Anterior cingulate cortex (tissue), 58 donors: ENCODE measurements around the gene MYL10.
"Not testable (repeated sequence)": the region's sequence is repeated elsewhere in the genome, so short reads cannot be mapped to it uniquely, and the experiment has no call there.

Source experiments
- DNase-seq, 58 donors: peaks; one replicate each; lab custom pipeline; 2025; lab: John Stamatoyannopoulos, UW

MYL10 gene

DNA sequence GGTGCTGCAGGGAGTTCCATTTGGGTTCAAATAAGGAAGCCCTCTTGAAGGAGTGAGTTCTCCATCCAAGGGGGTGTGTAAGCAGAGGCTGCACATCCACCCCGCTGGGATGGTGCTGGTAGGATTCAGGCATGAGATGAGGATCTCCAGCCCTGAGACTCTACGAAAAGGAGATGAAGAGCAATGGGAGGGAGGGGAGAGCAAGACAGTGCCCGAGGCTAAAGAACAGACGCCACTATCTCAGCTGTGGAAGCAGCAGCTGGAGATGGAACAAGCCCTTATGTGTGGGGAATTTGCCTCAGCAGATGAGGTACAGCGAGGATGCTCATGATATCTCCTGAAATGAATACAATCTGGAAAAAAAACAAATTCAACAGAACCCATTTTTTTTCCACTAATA is 28.1 kb upstream of the MYL10 start:
- DNase-seq: no peak

DNA sequence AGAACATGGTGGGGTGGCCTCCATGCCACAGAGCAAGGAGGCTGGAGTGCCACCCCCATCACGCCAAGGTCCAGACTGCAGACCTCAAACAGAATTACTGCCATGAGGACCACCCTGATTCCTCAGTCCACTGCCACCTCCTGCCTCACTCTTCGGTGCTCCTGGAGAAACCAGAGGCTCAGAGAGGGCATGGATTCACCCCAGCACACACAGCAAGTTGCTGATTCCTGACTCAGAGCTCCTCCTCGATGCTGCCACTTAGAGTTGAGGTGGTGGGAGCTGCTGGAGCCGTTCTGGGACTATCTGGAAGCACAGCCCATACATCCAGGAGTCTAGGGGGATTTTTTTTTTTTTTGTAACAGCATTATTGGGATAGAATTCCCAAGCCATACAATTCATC is 22.0 kb upstream of the MYL10 start:
- no peak for DNase-seq

DNA sequence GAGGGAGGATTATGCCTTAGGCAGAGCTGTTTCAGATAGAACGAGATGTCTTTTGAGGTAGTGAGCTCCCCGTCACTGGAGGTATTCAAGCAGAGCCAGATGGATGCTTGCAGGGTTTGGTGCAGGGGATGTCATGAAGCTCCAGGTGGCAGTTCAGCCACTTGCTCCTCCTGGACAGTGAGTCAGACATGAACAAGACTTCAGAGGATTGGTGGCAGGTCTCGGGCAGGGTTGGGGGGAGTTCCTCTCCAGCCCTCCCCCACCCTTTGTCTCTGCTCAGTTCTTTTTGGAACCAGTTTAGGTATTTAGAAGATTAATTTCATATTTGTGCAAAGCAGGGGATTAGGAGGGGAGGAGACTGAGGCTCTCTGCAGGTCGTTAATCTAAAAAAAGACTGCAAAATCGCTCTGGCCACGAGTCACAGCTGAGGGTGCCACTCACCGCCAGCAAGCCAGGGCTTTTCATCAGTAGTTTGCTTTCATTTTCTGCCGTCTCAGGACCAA is 21.5 kb upstream of the MYL10 start:
- DNase-seq: no peak

DNA sequence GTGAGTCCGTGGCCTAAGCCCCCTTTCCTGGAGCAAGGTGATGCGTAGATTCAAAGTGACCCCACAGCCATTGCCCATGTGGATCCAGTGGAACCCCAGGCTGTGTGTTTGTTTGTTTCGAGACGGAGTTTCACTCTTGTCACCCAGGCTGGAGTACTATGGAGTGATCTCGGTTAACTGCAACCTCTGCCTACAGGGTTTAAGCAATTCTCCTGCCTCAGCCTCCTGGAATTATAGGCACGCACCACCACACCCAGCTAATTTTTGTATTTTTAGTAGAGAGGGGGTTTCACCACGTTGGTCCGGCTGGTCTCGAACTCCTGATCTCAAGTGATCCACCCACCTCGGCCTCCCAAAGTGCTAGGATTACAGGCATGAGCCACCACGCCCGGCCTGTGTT is 18.8 kb upstream of the MYL10 start:
- not testable (repeated sequence) for DNase-seq

DNA sequence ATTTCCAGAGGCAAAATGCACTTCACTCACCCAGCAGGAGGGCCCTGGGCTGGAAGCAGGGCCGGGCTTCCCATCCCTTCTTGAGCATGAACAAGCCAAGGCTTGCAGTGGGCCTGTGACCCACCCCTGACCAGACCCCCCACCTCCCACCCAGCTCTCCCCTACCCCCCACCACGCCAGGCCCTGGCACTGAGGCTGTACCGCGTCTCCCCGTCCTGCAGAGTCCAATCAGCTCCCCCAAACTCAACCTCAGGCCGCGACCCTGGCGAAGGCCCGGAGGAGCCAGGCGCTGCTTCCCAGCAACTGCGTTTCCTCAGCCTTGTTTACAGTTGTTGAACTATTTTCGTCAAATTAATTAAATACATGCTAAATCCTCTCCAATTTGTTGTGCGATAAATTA is 16.9 kb upstream of the MYL10 start:
- no peak for DNase-seq

DNA sequence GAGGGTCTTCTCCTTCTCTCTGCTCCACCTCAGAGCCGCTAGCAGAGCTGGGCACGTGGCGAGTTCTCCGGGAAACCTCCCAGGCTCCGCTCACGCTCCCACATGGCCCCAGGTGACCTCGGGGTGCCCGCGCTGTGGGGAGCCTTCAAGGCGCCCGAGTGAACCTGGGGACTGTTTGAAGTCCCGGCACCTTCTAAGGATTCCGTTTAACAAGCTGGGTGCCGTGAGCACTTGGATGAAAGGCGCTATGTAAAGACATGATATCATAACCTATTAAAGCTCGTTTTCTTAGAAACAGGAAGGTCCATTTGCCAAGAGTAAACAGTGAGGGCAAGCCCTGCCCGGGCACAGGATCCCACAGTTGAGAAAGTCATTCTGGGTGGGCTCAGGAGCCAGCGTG is 15.8 kb upstream of the MYL10 start:
- DNase-seq: no peak

DNA sequence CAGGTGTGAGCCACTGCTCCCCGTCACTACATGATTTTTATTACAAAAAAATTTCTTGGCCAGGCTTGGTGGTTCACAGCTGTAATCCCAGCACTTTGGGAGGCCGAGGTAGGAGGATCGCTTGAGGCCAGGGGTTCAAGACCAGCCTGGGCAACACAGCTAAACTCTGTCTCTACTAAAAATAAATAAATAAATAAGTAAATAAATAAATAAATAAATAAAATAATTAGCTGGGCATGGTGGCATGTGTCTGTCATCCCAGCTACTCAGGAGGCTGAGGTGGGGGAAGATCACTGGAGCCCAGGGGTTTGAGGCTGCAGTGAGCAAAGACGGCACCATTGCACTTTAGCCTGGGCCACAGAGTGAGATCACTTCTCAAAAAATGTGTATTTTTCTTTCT is 10.0 kb upstream of the MYL10 start:
- DNase-seq: not testable (repeated sequence)

DNA sequence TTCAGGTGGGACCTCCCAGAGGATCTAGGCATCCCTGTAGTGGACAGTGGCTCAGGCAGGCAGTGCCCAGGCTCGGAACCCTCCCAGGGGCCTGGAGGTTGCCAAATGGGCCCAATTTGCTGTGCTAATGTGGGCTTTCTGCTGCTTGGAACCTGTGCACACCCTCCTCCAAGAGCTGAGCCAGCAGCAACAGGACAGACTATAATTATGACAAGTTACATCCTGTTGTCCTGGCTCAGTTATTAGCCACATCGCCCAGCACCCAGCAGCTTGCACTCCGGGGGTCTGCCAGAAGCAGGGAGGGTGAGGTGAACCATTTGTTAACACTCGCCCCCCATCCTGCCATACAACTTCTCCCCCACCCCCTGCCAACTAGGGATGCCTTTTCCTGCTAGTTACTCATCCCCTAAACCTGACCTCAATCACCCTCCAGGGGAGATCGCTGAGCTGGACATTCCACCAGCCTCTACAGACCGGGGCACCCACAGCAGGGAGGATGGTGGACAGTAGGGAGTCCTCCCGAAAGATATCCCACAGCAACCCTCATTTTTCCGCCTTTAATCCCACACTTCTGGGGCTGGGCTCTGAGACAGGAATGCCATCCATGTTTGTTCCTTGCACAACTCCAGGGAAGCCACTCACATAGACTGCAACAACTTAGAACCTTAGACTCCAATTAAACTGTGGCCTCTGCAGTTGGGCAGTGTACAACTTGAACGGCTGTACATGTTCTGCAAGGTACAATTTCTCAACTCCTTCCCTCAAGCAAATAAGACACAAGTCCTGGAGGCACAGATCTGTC is 7.9 kb upstream of the MYL10 start:
- DNase-seq: no peak

DNA sequence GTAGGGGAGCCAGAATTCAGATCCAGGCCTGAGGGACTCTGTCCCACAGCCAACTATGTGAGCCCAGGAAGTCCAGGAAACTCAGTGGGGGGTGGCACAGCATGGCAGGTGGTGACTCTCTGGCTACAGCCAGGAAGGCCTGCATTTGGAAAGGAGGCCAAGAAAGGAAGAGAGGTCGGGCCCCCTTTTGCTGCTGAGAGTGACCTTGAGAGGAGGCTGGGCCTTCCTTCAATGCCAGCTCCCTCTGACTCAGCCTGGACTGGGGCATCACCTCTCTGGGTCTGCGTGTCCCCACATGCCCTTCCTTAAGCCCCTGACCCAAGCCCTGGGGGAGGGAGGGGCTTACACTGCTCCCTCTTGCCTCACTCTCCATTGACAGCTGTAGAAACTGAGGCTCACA is 6.4 kb upstream of the MYL10 start:
- no peak for DNase-seq

DNA sequence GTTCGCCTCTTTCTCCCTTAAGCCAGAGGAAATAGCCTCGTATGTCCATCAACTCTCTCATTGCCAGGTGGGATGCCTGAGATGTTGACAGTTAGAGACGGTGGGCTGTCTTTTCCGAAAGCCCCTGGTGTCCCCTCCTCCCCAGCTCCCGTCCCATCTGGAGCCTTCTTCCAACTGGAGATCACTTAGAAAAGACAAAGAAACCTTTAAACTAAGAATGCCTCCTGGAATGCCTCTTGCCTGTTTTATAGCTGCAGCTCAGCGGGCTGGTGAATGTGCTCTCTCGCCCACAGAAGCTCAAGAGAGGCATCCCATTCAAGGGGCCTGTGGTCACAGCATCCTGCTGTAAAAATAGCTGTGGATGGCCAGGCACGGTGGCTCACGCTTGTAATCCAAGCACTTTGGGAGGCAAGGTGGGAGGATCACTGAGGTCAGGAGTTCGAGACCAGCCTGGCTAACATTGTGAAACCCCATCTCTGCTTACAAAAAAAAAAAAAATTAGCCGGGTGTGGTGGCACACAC is 5.2 kb upstream of the MYL10 start:
- DNase-seq: no peak

DNA sequence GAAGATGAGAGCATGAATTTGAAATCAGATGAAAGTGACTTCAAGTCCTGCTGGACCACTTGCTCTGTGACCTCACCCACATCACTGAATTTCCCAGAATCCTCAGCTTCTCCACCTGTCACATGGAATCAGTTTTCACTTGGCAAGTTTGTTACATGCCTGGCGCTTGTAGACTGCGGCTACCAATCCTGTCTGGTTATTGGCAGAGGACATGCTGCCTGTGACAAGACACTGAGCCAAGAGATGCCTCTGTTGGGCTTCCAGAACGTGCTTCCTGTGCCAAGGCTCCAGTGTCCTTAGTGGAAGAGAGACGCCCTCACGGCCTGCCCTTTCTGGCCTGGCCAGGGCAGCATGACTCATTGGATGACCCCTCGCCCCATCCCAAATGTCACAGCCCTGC is 4.4 kb upstream of the MYL10 start:
- no peak for DNase-seq

DNA sequence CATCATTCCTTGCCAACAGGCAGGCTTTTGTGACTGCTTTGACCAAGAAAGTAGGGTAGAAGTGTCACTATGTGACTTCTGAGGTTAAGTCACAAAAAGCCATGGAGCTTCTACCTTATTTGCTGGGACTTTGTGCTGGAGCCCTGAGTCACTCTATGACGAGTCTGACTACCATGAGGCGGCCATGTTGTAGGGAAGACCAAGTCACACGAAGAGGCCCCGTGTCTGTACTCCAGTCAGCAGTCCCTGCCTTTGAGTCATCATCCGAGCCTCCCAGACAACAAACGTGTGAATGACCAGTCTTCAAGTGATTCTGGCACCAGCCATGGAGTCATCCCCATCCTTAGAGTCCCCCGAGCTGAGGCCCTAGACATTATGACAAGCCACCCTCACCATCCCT is 3.5 kb upstream of the MYL10 start:
- no peak for DNase-seq

DNA sequence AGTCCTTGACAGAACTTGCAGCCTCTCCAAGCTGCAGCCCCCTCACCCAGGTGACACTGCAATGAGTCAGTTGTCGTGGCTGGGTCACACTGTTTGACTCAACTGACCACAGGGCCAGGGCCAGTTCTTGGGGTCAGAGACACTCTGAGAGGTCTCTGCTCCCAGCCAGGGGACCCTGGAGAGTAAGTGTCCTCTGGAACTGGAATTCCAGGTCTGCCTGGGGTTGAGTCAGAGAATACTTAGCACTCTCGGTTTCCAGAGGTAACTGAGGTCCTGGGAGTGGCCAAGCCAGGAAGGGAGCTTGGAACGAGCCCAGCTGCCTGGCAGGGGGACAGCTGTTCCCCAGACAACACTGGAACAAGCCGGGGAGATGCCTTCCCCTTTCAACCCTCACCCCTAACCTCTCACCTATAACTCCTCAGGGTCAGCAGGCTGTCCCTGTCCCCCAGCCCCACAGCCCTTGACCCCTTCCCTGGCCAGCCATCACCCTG is 2.2 kb upstream of the MYL10 start:
- no peak for DNase-seq

DNA sequence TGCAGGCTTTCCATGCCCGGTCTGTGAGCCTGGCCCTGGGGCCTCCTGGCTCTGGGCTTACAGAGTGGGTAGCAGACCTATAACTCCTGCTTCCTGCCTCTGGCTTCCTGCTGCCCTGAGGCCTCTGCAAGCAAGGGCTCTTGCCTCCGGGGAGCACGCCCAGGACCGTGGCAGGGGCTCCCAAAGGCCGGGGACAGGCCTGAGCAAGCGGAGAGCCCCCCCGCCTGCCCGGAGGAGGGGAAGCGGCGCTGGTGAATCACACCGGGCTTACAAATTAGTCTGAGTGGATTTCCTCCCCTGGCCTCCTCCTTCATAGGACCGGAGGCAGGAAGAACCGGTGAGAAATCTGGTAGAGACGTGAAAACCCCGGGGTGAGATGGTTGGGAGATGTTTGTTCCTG is 1.5 kb upstream of the MYL10 start:
- DNase-seq: no peak

DNA sequence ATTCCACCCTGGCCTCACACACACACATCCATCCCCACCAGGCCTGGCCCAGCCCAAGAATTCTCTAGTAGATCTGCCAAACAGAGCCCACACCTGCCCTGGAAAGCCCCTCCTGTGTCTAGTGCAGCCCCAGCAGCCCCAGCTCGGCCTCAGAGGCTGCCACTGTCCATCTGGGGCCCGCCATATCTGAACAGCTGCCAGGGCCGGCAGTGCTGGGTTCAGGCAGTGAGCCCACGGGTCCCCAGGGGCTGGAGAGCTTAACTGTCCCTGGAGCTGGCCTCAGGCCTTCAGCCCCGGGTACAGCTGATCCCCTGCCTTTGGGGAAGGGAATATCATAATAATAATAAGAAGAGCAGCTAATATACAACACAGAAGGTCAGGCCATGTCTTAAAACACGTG is 574 bp downstream of the MYL10 start:
- no peak for DNase-seq

DNA sequence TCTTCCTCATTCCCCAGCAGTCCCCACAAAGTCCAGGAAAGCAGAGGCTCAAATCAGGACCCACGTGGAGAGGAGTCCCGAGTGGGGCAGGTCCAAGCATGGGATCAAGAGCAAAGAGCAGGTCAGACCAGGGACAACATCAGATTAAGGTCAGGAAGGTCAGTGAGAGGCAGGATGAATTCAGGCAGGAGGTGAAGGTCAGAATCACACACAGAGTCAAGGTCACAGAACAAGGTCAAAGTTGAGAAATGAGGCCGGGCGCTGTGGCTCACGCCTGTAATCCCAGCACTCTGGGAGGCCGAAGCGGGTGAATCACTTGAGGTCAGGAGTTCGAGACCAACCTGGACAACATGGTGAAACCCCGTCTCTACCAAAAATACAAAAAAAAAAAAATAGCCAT is 2.3 kb downstream of the MYL10 start:
- no peak for DNase-seq

DNA sequence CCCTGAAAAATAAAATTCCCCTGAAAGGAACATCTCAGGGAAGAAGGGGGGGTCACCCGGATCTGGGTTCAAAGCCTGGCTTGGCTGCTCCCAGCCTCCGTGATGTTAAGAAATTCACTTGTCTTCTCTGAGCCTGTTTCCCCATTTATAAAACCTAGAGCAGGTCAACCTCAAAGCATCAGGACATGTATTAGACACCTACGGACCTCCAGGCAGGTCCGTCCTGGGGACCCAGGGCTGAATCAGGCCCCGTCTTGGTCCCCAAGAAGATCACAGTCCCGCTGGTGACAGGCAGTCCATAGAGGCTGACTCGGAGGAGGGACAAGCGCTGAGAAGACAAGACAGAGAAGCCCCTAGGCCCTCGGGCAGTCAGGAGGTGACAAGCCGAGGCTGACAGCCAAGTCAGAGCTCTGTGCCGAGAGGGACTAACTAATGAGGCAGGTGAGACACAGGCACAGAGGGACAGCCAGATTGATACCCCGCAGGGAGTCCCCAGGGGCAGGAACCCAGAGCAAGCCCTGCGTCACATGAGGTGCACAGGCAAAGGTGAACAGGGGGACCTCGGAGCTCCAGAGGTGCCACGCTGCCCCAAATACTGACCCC is 2.9 kb downstream of the MYL10 start:
- DNase-seq: no peak

DNA sequence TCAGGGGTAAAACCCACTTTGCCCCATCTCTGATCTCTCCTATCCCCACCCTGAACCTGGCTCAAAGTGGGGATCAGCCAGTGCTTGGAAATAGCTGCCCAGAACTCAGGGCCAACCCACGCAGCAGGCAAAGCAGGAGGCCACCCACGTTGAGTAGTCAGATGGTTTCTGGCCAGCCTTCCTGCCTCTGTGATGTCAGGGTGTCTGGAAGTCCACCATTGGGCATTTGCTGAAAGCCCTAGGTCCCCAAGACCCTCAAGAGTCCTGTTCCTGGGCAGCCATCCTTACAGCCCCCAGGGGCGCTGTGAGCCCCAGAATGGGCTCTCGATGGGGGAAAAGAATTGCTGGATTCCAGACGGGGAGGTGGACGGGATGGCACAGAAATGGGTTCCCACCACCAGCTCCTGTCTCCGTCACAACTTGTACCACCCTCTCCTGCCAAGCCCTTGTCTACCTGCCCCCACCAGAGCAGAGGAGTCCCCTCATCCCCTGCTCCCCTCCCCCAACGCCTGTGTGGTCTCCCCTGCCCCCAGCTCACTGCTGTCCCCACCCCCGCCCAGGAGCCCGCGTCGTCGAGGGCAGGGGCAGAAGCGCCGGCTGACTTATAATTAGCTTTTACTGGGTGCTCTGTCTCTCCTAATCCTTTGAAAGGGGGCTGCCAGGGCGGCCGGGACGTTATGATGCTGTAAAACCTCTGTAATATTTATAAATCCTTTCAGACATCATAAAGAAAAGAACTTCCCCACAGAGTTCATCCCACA is 3.9 kb downstream of the MYL10 start:
- DNase-seq: peak in 1 of 58 donors; percentile 37

DNA sequence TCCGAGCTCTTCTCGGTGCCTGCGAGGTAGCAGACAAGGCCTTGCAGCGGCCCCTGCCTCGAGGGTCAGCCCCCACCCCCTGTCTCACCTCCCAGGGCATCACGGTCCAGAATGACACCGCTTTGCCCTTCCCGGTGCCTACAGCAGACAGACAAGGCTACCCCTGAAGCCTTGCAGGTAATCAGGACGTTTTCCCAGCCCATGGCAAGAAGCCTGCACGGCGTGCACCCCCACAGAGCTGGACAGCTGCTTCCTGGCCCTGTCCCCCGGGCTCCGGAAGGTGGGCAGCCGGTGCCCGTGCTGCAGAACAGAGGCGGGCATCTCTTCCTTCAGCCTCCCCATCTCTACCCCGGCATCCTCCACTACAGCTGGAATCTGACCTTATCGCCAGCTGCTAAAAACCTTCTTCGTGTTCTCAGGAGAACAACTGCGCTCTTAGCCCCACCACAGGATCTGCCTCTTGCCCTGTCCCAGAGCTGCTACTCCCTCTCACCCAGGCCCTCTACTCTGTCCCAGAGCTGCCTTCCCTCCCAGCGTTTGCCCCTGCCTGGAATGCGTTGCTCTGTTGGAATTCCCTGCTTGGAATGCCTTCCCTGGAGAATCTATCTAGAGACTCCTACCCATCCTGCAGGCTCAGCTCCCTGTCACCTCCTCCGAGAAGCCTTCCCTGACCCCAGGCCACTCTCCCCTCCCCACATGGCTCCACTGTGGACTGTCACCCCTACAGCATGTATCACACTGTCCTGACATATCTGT is 4.7 kb downstream of the MYL10 start:
- DNase-seq: no peak

DNA sequence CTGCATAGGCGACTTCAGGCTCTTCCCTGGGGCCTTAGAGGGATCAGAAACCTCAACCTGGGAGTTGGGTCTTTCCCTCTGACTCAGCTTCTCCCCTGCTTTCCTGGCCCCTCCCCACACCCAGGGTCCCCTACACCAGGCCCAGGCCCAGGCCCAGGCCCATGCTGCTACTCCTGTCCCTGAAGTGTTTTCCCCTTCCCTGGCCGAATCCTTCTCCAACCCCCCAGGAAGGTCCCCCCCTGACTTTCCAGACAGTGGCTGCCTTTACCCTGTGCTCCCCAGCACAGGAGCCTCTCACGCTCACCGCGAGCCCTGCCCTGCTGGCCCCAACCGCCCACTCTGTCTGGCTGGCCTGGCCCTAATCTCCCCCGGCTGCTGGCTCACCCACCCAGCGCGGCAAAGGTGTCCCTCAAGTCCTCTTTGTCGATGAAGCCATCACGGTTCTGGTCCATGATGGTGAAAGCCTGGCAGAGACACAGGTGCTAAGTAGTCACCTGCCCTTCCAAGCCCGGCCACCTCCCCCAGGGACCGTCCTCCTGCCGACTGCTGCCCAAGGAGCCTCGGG is 6.4 kb downstream of the MYL10 start:
- no peak for DNase-seq
